GM12801 (cell line): ENCODE measurements around the gene CHST8.

Experiments
- TF ChIP-seq, protein P1 (sequence below): IDR thresholded peaks from one replicate; pipeline ENCODE4 v1.5.1; 2011; ENCODE audit warnings: control low read depth; ENCODE audit not compliant: insufficient read length; ENCODE audit errors: extremely low read depth

CHST8 gene

DNA sequence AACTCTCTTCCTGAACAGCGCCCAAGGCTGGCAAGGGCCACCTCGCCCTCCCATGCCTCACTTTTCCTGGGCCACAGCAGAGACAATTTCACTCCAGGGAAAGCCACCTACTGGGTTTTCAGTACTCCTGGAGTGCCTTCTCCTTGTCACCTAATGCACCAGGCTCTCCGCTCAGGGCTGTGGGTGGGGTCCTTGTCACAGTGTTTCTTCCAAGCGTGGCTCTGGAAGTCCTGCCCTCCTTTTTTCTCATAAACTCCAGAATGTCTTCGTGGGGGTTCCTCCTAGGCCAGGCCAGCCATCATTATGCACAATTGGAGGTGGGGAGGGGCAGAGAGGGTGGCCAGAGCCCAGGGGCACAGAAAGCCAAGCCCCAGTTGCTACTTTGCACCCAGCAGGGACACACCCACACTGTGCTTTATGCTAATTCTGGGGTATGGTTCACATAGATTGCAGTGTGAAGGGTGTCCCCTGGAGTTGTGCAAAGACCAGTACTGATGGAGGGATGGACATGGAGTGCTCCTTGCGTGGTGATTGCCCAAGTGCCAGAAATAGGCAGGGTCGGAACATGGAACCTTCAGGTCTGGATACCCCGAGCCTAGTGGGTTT lies 78.8 kb downstream of the CHST8 start:
- TF ChIP-seq, protein P1, sequence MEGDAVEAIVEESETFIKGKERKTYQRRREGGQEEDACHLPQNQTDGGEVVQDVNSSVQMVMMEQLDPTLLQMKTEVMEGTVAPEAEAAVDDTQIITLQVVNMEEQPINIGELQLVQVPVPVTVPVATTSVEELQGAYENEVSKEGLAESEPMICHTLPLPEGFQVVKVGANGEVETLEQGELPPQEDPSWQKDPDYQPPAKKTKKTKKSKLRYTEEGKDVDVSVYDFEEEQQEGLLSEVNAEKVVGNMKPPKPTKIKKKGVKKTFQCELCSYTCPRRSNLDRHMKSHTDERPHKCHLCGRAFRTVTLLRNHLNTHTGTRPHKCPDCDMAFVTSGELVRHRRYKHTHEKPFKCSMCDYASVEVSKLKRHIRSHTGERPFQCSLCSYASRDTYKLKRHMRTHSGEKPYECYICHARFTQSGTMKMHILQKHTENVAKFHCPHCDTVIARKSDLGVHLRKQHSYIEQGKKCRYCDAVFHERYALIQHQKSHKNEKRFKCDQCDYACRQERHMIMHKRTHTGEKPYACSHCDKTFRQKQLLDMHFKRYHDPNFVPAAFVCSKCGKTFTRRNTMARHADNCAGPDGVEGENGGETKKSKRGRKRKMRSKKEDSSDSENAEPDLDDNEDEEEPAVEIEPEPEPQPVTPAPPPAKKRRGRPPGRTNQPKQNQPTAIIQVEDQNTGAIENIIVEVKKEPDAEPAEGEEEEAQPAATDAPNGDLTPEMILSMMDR: no peak

DNA sequence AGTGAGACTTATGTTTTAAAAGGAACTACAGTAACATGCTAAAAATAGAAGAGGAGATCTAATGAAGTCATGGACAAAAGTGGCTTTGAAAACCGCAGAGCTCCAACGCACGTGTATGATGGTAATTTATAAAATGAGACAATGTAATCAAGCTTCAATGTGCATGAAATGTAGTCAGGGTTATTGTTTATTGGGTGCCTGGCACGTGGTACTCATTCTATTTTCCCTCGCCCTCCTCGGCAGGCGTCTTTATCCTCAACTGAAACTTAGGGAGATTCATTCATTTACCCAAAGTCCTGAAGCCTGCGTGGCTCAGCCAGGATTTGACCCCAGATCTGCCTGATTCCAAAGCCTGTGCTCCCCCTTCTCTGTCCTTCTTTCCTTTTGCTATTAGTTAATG lies 79.8 kb downstream of the CHST8 start:
- TF ChIP-seq, protein P1: no peak

DNA sequence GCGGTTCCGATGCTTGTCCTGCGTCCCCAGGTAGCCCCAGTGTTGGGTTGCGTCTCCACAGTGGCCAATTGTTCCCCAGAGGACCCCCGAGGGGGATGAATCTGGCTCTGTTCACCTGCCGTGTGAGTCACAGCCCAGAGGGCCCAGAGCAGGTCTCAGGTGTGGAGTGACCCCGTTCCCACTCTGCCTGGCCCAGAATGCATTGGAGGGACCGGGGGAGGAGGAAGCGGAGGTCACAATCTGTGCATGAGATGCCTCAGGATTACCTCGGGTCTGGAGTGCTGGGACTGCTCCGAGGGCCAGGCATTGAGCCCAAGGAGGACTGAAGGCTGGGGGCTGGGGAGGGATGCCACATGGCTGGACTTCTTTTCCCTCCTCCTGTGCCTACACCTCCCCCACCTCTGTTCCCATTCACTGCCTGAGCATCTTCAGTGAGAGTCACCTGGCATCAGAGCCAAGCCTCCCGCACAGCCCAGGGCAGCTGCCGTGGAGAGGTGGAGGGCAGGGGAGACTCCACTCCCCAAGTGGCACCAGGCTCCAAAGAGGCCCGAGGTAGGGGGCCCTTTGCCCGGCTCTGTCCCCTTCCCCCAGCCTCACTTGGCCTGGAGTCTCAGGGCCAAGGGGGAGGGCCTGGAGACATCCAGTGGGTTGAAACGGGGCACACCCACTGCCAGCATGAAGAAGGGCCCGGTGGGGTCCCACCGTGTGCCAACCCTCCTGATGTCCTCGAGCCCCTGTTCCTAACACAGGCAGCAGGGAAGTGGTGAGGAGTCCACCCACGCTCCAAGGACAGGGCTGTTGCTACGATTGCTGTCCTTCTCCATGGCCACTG lies 81.1 kb downstream of the CHST8 start:
- TF ChIP-seq, protein P1: no peak

DNA sequence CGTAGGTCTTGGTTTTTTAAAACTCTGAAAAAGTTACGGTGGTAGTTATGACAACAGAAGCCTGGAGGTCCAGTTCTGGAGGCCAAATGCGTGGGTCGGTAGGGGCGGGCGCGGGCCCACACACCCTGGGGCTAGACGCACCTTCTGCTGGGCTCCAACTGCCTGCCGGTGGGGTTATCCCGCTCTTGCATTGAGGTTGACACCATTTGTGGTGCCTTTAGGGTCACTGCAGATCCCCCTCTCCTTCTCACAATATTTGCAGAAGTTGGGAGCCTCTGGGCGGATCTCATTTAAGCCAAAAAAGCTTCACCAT lies 81.6 kb downstream of the CHST8 start:
- TF ChIP-seq, protein P1: no peak

GRCh38 chr19:33703821-33704220 lies 82.1 kb downstream of the CHST8 start:
- TF ChIP-seq, protein P1: no peak

DNA sequence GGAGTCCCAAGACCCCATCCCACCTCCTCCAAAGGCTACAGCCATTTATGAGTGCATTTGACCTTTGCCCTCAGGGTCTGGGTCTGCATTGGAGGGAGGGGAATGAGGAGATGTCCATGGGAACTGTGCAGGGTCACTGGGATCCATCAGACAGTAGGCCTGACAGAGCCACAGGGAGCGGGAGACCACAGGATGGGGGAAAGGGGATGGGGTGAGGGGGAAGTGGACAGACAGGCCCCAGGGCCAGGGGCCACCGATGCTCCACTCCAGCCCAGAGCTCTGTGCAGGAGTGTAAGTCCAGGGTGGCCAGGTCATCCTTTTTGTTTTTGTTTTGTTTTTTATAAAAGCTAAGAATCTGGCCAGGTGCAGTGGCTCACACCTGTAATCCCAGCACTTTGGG lies 82.5 kb downstream of the CHST8 start:
- TF ChIP-seq, protein P1: no peak

GRCh38 chr19:33705090-33705847 lies 83.5 kb downstream of the CHST8 start:
- TF ChIP-seq, protein P1: no peak
